A549 (cell line): ENCODE measurements around the gene S100A13.

ENCODE experiments used
- CEBPB ChIP-seq, 2 experiments: fragments of >200 bp in 1 of 2; sonication (Bioruptor Twin) in 1 of 2; formaldehyde crosslinking in 1 of 2; IDR thresholded peaks; 2 replicates each; pipeline ENCODE4 v1.6.1; 2012 to 2016
- CHD4 ChIP-seq: fragments of 200-600 bp; sonication (generic); IDR thresholded peaks from 2 replicates; pipeline ENCODE4 v1.6.1; 2016; ENCODE audit warnings: antibody characterized with exemption, mild to moderate bottlenecking, borderline replicate concordance
- HDAC2 ChIP-seq: fragments of 200-600 bp; sonication (generic); IDR thresholded peaks from 2 replicates; pipeline ENCODE4 v1.6.1; 2016
- MAFK ChIP-seq: fragments of 450-650 bp; IDR thresholded peaks from 2 replicates; pipeline ENCODE4 v1.6.1; 2014; ENCODE audit not compliant: partially characterized antibody
- MYC ChIP-seq: IDR thresholded peaks from 2 replicates; pipeline ENCODE4 v1.6.1; 2012; ENCODE audit warnings: mild to moderate bottlenecking, inconsistent platforms, low read length, improper control_type of control experiment, borderline replicate concordance
- PHF8 ChIP-seq: fragments of 200-600 bp; sonication (generic); IDR thresholded peaks from 2 replicates; pipeline ENCODE4 v1.6.1; 2016; ENCODE audit warnings: low read depth, mild to moderate bottlenecking, antibody characterized with exemption, moderate library complexity, borderline replicate concordance
- POLR2A ChIP-seq: IDR thresholded peaks from 2 replicates; pipeline ENCODE4 v1.6.1; 2012; ENCODE audit warnings: mild to moderate bottlenecking, low read length
- RAD21 ChIP-seq, 2 experiments: fragments of >200 bp in 1 of 2; sonication (Bioruptor Twin) in 1 of 2; formaldehyde crosslinking in 1 of 2; IDR thresholded peaks in 1 of 2; conservative IDR thresholded peaks in 1 of 2; 2 replicates in 1 of 2; 3 replicates in 1 of 2; pipeline ENCODE4 v1.6.1; 2012 to 2018; ENCODE audit warnings: inconsistent platforms in 1 of 2
- TP53 ChIP-seq: fragments of 250-450 bp; sonication (Bioruptor Pico); IDR thresholded peaks from 2 replicates; pipeline ENCODE4 v1.5.0; 2021; ENCODE audit warnings: mild to moderate bottlenecking, moderate library complexity
- TF ChIP-seq, protein P1 (sequence below): fragments of >200 bp; sonication (Bioruptor Twin); formaldehyde crosslinking; IDR thresholded peaks from 3 replicates; pipeline ENCODE4 v1.5.1; 2016
- TF ChIP-seq, protein P2 (sequence below): fragments of 450-650 bp; IDR thresholded peaks from 2 replicates; pipeline ENCODE4 v1.6.1; 2014; ENCODE audit warnings: antibody characterized with exemption
- TF ChIP-seq, protein P3 (sequence below): IDR thresholded peaks from 2 replicates; pipeline ENCODE4 v1.6.1; 2012

DNA sequence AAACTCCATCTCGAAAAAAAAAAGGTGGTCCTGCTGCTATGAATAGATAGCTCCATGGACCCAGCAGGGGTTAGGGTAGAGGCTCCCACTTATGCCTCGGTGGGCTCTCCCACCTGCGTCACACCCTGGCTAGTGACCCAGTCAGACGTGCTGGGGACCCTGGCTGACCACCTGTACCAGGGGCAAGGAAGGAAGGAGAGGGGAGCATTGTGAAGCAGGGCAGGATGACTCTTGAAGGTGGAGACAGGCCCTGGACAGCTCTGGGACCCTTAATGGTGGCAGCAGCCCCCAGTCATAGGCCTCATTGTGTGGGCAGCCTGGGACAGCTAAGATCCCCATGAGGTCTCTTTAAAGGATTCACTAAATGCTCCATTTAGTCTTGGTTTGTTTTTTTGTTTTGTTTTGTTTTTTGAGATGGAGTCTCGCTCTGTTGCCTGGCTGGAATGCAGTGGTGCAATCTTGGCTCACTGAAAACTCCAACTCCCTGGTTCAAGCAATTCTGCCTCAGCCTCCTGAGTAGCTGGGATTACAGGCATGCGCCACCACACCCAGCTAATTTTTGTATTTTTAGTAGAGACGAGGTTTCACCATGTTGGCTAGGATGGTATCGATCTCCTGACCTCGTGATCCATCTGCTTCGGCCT is 20.8 kb upstream of the S100A13 start:
- TF ChIP-seq, protein P1, sequence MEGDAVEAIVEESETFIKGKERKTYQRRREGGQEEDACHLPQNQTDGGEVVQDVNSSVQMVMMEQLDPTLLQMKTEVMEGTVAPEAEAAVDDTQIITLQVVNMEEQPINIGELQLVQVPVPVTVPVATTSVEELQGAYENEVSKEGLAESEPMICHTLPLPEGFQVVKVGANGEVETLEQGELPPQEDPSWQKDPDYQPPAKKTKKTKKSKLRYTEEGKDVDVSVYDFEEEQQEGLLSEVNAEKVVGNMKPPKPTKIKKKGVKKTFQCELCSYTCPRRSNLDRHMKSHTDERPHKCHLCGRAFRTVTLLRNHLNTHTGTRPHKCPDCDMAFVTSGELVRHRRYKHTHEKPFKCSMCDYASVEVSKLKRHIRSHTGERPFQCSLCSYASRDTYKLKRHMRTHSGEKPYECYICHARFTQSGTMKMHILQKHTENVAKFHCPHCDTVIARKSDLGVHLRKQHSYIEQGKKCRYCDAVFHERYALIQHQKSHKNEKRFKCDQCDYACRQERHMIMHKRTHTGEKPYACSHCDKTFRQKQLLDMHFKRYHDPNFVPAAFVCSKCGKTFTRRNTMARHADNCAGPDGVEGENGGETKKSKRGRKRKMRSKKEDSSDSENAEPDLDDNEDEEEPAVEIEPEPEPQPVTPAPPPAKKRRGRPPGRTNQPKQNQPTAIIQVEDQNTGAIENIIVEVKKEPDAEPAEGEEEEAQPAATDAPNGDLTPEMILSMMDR = no peak
- TF ChIP-seq RAD21 (conservative IDR thresholded peaks at IDR 0.05 in 1 of 2, IDR thresholded peaks at IDR 0.05 in 1 of 2) = no peak
- no peak for TF ChIP-seq MYC
- no peak for TF ChIP-seq POLR2A
- TF ChIP-seq CEBPB (IDR thresholded peaks at IDR 0.05) = no peak
- TF ChIP-seq MAFK = no peak
- TF ChIP-seq, protein P2, sequence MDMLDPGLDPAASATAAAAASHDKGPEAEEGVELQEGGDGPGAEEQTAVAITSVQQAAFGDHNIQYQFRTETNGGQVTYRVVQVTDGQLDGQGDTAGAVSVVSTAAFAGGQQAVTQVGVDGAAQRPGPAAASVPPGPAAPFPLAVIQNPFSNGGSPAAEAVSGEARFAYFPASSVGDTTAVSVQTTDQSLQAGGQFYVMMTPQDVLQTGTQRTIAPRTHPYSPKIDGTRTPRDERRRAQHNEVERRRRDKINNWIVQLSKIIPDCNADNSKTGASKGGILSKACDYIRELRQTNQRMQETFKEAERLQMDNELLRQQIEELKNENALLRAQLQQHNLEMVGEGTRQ = no peak
- no peak for TF ChIP-seq HDAC2
- TF ChIP-seq PHF8 = no peak
- no peak for TF ChIP-seq TP53
- TF ChIP-seq, protein P3, sequence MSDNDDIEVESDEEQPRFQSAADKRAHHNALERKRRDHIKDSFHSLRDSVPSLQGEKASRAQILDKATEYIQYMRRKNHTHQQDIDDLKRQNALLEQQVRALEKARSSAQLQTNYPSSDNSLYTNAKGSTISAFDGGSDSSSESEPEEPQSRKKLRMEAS = no peak
- no peak for TF ChIP-seq CHD4
